SK-N-MC (cell line): ENCODE data around the gene KDR.

Source experiments
- EZH2 ChIP-seq: fragments of 200-600 bp; sonication (generic); IDR thresholded peaks from one replicate; pipeline ENCODE4 v1.6.1; 2017; ENCODE audit warnings: antibody characterized with exemption
- FOXP2 ChIP-seq: optimal IDR thresholded peaks from 2 replicates; pipeline ENCODE3; 2011; ENCODE audit warnings: mild to moderate bottlenecking, moderate library complexity; ENCODE audit not compliant: insufficient read depth; ENCODE audit errors: extremely low read length, control extremely low read depth
- POLR2AphosphoS5 ChIP-seq: IDR thresholded peaks from 2 replicates; pipeline ENCODE4 v1.6.1; 2012; ENCODE audit warnings: mild to moderate bottlenecking, low read depth, low read length, borderline replicate concordance

DNA sequence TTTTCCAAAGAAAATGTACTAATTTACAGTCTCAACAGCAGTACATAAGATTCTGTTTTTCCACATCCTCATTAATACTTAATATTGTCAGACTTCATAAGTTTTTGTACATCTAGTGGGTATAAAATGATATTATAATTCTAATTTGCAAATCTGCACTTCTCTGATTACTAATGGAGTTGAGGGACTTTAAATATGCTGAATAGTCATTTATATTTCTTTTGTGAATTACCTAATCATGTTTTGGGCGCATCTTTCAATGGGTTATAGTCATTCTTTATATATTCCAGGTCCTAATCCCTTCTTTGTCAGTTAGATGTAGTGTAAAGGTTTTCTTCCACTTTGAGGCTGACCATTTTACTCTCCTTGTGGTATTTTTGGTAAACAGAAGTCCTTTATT, 96.1 kb downstream of the KDR start:
- TF ChIP-seq EZH2 (no peak), POLR2AphosphoS5 (no peak), FOXP2 (no peak)
